MM.1S (cell line): ENCODE data around the gene ANKS1B.

Source experiments
- EZH2phosphoT487 ChIP-seq: fragments of 300-600 bp; sonication (generic); IDR thresholded peaks from 2 replicates; pipeline ENCODE4 v1.6.1; 2018; ENCODE audit warnings: antibody characterized with exemption, low read length
- TF ChIP-seq, protein P1 (sequence below): fragments of 300-600 bp; sonication (generic); IDR thresholded peaks from 2 replicates; pipeline ENCODE4 v1.5.1; 2016; ENCODE audit warnings: antibody characterized with exemption, low read length, mixed read lengths

DNA sequence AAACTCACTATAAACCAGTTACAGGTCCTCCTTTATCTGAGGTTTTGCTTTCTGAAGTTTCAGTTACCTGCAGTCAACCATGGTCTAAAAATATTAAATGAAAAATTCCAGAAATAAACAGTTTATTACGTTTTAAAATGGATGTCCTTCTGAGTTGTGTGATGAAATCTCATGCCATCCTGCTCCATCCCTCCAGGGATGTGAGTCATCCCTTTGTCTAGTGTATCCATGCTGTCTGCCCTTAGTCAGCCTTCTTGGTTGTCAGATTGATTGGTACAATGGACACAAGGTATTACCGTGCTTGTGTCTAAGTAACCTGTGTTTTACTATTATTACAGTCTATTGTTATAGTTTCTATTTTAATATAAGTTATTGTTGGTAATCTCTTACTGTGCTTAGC, 1011.3 kb downstream of the ANKS1B start:
- TF ChIP-seq, protein P1, sequence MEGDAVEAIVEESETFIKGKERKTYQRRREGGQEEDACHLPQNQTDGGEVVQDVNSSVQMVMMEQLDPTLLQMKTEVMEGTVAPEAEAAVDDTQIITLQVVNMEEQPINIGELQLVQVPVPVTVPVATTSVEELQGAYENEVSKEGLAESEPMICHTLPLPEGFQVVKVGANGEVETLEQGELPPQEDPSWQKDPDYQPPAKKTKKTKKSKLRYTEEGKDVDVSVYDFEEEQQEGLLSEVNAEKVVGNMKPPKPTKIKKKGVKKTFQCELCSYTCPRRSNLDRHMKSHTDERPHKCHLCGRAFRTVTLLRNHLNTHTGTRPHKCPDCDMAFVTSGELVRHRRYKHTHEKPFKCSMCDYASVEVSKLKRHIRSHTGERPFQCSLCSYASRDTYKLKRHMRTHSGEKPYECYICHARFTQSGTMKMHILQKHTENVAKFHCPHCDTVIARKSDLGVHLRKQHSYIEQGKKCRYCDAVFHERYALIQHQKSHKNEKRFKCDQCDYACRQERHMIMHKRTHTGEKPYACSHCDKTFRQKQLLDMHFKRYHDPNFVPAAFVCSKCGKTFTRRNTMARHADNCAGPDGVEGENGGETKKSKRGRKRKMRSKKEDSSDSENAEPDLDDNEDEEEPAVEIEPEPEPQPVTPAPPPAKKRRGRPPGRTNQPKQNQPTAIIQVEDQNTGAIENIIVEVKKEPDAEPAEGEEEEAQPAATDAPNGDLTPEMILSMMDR, result no peak
- no peak for TF ChIP-seq EZH2phosphoT487
